HG03439 (cell line): ENCODE results near the gene ADCY3.

Source experiments
- ATAC-seq: cut with Tn5 transposase; IDR thresholded peaks from one replicate; pipeline ENCODE4 v1.9.1; 2021; ENCODE audit warnings: mild to moderate bottlenecking, moderate library complexity; ENCODE audit not compliant: unreplicated experiment

ADCY3 gene

GRCh38 chr2:24926220-24926601 is 6.2 kb upstream of the ADCY3 start:
- no peak for ATAC-seq

- no peak for ATAC-seq
Measured at GRCh38 chr2:24925815-24926214, 5.8 kb upstream of the ADCY3 start.

DNA sequence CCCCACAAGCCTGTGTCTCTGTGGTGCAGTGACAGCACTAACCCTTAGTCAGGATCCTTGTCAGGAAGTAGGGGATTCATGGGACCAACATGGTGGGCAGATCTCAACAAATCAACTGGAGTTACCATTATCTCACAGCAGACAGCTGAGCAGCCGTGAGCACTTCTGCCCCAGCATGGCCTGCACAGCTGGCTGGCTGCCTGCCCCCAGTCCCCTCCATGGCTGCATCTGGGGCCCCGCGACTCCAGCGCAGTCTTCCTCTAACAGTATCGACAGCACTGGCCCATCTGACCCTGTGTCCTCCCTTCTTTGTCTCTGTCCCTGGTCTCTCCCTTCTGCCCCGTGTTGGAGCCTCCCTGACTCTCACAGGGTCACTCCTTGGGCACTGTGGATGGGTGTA is 4.7 kb upstream of the ADCY3 start:
- ATAC-seq, result no peak

- no peak for ATAC-seq
Measured at GRCh38 chr2:24924266-24924665, 4.2 kb upstream of the ADCY3 start.

DNA sequence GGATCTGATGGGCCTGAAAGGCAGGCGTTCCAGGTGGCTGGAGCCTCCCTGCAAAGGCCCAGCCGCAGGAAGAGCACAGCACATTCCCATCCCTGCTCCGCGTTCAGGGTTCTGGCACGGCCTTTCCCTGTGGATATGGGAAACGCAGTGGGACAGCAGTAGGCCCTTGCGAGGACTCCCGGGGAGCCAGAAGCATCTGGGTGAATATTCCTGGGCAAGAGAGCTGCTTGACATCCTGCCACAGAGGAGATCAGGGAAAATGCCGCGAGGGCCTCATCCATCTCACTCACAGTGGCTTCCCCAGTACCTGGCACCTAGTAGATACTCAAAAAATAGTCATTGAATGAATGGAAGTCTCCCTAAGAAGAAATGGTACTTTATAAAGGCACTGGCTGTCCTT is 3.1 kb upstream of the ADCY3 start:
- ATAC-seq, result no peak

GRCh38 chr2:24922556-24922955 is 2.5 kb upstream of the ADCY3 start:
- ATAC-seq, result no peak

GRCh38 chr2:24920809-24921441 is 888 bp upstream of the ADCY3 start:
- no peak for ATAC-seq

- ATAC-seq, result peak; percentile 10
Measured at GRCh38 chr2:24919506-24920097, 435 bp downstream of the ADCY3 start.

- ATAC-seq, result no peak
Measured at GRCh38 chr2:24919037-24919505, 966 bp downstream of the ADCY3 start.

DNA sequence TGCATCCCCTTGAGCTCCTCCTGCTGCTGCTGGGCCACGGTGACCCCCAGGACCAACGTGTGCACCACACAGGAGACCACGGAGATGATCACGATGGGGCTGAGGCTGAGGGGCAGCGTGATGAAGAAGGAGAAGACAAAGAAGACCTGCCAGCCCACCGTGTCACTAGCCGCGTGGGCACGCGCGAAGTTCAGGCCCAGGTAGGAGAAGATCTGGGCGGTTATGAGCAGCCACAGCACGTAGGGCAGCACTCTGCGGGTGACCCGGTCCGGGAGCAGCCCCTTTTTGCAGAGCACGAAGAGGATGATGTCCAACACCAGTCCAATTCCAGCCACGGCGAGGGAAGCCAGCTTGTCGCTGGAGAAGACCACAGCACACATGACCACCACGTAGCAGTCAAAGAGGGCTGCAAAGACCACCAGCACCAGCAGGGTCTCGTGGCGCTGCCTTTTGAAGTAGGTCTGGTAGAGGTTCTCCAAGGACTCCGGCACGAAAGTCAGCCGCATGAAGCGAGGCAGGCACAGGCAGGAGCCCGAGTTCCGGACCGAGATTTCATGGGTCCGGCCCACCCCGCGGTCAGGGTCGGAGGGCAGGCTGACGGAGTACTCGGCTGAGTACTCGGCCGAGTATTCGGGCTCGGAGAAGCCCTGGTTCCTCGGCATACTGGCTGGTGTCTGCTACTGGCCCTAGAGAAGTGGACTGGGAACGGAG is 1.6 kb downstream of the ADCY3 start:
- ATAC-seq, result no peak

- ATAC-seq, result no peak
Measured at GRCh38 chr2:24917731-24918325, 2.2 kb downstream of the ADCY3 start.

- ATAC-seq, result no peak
Measured at GRCh38 chr2:24917086-24917485, 3.0 kb downstream of the ADCY3 start.

- no peak for ATAC-seq
Measured at GRCh38 chr2:24915796-24916195, 4.2 kb downstream of the ADCY3 start.

- ATAC-seq, result no peak
Measured at GRCh38 chr2:24915175-24915574, 4.9 kb downstream of the ADCY3 start.

GRCh38 chr2:24914713-24915112 is 5.3 kb downstream of the ADCY3 start:
- no peak for ATAC-seq

DNA sequence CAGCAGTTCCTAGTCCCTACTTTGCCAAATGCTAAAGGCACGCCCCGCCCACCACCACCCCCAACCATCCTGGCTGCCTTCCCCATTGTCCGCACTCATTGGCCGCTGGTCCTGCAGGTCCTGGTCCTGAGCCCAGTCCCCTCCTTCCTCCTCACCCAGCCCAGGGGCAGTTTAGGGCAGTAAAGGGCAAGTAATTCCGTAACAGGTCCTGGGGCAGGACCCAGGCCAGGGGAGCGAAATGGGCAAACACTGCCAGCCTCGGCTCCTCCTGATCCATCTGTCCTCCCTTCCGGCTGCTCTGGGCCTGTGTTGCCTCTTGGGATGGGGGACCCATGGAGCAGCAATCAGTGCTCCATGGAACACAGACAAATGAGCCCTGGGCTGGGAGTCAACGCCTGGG is 6.1 kb downstream of the ADCY3 start:
- ATAC-seq, result no peak

- ATAC-seq, result no peak
Measured at GRCh38 chr2:24912986-24913385, 7.1 kb downstream of the ADCY3 start.

DNA sequence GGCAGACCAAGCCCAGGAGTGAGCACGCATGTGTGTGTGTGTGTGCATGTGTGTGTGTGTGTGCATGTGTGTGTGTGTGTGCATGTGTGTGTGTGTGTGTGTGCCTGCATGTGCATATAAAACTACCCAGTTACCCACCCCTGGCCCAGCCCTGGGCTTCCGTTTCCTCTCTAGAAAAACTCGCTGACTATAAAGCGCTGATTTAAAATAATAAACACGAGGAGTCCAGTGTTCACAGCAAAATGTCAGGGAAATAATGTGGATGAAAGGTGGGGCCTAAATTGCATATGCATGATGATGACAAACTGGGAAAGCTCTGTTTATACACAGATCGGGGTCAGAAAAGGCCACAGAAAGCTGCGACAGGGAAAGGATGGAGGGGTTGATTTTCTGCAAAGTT is 7.5 kb downstream of the ADCY3 start:
- ATAC-seq, result no peak

GRCh38 chr2:24910245-24910644 is 9.8 kb downstream of the ADCY3 start:
- ATAC-seq, result no peak

GRCh38 chr2:24909555-24910177 is 10.4 kb downstream of the ADCY3 start:
- ATAC-seq, result no peak

- no peak for ATAC-seq
Measured at GRCh38 chr2:24908461-24908901, 11.6 kb downstream of the ADCY3 start.
